Cardiac muscle cell (in vitro differentiated cells and primary cell): ENCODE data around the gene KIF12. TPM values are rescaled to one million over a fixed set of nuclear protein-coding genes. Genes with fewer than 3 reads are reported as not detected.

Experiments
- DNase-seq, 2 donors: peaks; one replicate each; pipeline versions ENCODE4 v3.0.0 to v3.0.0-alpha.2; 2010 to 2017; ENCODE audit warnings: low read depth in 1 of 2, low spot score in 1 of 2
- H3K27ac ChIP-seq: fragments of 200-600 bp; sonication (generic); 2 replicates; pipeline ENCODE4 v1.5.1; 2016
- H3K27me3 ChIP-seq: fragments of 200-600 bp; sonication (generic); 2 replicates; pipeline ENCODE4 v1.6.0; 2016; ENCODE audit warnings: control low read depth
- H3K36me3 ChIP-seq: fragments of 200-600 bp; sonication (generic); 2 replicates; pipeline ENCODE4 v1.5.1; 2016; ENCODE audit warnings: control low read depth
- H3K4me1 ChIP-seq: fragments of 200-600 bp; sonication (generic); 2 replicates; pipeline ENCODE4 v1.8.1; 2017; ENCODE audit warnings: low read depth, mild to moderate bottlenecking, mixed run types
- H3K4me3 ChIP-seq: fragments of 200-600 bp; sonication (generic); 2 replicates; pipeline ENCODE4 v1.5.1; 2016; ENCODE audit warnings: mild to moderate bottlenecking
- H3K9me3 ChIP-seq: fragments of 200-600 bp; sonication (generic); 2 replicates; pipeline ENCODE4 v1.5.1; 2017; ENCODE audit warnings: low read depth, mild to moderate bottlenecking, control low read depth
- polyA plus RNA-seq: library from polyadenylated mRNA; unstranded; fragments of >200 nt; fragmentation: Nextera tagmentation; extraction: Ambion mirVana; gene quantifications from 2 replicates; pipeline ENCODE4 v1.2.1, GENCODE V29; 2016
- total RNA-seq: library from RNA; depleted of rRNA; stranded (reverse); fragments of >200 nt; gene quantifications from 2 replicates; pipeline ENCODE4 v1.2.3, GENCODE V29; 2016
- TF ChIP-seq, protein P1 (sequence below): IDR thresholded peaks from 2 replicates; pipeline ENCODE4 v1.5.1; 2012; ENCODE audit warnings: low read depth, mild to moderate bottlenecking, low read length

The KIF12 gene
- total and polyA plus RNA-seq, 2 experiments from 2014 or later = 0.64 to 1.1 TPM

- H3K4me1 ChIP-seq = no peaks in the 10 kb centered on the region
Observed at GRCh38 chr9:114107286-114108001, 8.4 kb upstream of the KIF12 start.

DNA sequence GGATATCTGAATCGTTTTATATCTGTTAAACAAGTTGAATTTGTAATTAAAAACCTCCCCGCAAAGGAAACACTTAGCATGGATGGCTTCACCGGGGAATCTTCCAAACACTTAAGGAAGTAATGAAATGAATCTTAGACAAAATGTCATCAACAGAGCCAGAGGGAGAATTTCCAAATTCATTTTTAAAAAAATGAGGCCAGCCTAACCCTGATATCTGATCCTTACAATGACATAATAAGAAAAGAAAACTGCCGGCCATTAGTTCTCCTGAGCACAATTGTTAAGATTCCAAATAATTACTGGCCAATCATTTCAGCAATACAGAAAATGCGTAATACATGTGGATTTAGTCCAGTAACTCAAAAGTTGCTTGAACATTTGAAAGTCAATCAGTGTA, 6.1 kb upstream of the KIF12 start:
- Histone ChIP-seq H3K9me3 (no peaks in the 10 kb centered on the region), H3K4me3 (no peak overlapping the region), H3K4me1 (no peaks in the 10 kb centered on the region), H3K27ac (no peak overlapping the region), H3K36me3 (no peaks in the 10 kb centered on the region), H3K27me3 (peaks cover 42% of the 10 kb centered on the region)
- TF ChIP-seq, protein P1, sequence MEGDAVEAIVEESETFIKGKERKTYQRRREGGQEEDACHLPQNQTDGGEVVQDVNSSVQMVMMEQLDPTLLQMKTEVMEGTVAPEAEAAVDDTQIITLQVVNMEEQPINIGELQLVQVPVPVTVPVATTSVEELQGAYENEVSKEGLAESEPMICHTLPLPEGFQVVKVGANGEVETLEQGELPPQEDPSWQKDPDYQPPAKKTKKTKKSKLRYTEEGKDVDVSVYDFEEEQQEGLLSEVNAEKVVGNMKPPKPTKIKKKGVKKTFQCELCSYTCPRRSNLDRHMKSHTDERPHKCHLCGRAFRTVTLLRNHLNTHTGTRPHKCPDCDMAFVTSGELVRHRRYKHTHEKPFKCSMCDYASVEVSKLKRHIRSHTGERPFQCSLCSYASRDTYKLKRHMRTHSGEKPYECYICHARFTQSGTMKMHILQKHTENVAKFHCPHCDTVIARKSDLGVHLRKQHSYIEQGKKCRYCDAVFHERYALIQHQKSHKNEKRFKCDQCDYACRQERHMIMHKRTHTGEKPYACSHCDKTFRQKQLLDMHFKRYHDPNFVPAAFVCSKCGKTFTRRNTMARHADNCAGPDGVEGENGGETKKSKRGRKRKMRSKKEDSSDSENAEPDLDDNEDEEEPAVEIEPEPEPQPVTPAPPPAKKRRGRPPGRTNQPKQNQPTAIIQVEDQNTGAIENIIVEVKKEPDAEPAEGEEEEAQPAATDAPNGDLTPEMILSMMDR = no peak
- DNase-seq = no peak

More at GRCh38 chr9:114107286-114108001, 8.4 kb upstream of the KIF12 start:
- DNase-seq = no peak
- TF ChIP-seq, protein P1 = no peak
- no peak overlapping the region for H3K4me3 ChIP-seq
- H3K36me3 ChIP-seq = no peaks in the 10 kb centered on the region
- H3K27me3 ChIP-seq = peaks cover 30% of the 10 kb centered on the region
- H3K9me3 ChIP-seq = no peaks in the 10 kb centered on the region
- H3K27ac ChIP-seq = no peak overlapping the region

DNA sequence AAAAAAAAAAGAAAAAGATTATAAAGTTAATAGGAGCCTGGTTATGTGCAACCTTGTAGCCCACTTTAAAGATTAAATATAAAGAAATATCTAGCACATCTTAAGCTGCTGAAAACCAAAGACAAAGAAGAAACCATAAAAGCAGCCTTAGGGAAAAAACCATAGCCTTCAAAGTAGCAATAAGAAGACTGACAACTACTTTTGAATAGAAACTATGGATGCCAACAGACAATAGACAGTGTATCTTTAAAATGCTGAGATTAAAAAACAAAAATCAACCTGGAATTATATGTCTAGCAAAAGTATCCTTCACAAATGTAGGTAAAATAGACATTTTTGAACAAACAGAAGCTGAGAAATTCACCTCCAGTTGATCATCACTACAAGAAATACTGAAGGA, 3.4 kb upstream of the KIF12 start:
- Histone ChIP-seq H3K4me1 (no peaks in the 10 kb centered on the region), H3K4me3 (no peak overlapping the region), H3K36me3 (no peaks in the 10 kb centered on the region), H3K9me3 (no peaks in the 10 kb centered on the region), H3K27me3 (peaks cover 69% of the 10 kb centered on the region), H3K27ac (no peak overlapping the region)
- no peak for DNase-seq
- TF ChIP-seq, protein P1 = no peak

DNA sequence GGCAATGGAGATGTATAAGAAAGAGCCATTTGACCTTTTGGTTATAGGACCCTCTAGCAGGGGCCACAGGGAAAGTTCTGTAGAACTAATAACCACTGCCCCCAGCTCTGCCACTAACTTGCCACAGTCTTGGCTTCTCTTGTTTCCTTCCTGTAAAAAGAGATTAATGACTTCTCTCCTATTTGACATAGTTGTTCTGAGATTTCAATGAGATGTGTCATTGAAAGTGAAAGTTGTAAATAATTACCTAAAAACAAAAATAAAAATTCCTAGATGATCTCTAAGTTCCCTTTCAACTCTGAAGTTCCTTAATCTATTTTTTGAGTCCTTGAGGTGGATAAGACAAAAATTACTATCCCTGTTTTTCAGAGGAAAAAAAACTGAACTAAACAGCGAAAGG, 1.4 kb upstream of the KIF12 start:
- Histone ChIP-seq H3K27ac (no peak overlapping the region), H3K4me3 (no peak overlapping the region), H3K9me3 (no peaks in the 10 kb centered on the region), H3K36me3 (no peaks in the 10 kb centered on the region), H3K4me1 (no peaks in the 10 kb centered on the region), H3K27me3 (peaks cover 65% of the 10 kb centered on the region)
- TF ChIP-seq, protein P1 = no peak
- no peak for DNase-seq

DNA sequence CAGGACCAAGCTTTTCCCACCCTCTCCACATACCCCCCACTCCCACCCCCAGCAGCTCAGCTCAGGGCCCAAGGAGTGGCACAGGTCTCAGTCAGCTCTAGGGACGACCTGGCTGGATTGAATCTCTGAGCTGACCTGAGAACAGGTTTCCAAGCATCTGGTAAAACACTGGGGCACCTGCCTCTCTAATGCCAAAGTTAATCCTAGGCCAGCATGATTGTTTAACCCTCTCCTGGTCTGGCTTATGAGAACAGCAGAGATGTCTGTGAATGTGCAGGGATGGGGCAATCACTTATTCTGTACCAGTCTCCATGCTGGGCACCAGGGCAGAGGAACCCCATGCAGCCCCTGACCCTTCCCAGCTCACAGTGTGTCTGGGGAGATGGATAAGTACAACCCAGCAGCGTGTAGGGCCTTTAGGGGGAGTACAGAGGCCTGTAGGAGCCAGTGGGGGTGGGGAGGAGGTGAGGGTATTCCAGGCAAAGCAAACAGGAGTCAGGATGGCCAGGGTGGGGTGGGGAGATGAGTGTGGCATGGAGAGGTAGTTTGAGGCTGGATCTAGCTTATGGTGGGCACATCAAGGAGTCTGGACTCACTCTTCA, 678 bp upstream of the KIF12 start:
- no peak overlapping the region for H3K4me3 ChIP-seq
- DNase-seq = no peak
- no peaks in the 10 kb centered on the region for H3K36me3 ChIP-seq
- TF ChIP-seq, protein P1 = no peak
- H3K27me3 ChIP-seq = peaks cover 57% of the 10 kb centered on the region
- H3K4me1 ChIP-seq = no peaks in the 10 kb centered on the region
- H3K9me3 ChIP-seq = no peaks in the 10 kb centered on the region
- no peak overlapping the region for H3K27ac ChIP-seq
